H1 (cell line): ENCODE data around the gene PRMT2. TPM values are rescaled to one million over a fixed set of nuclear protein-coding genes. Genes with fewer than 3 reads are reported as not detected.

Source experiments
- CTCF ChIA-PET: fragments of 300-600 bp; sonication (Branson Sonifier 250); formaldehyde crosslinking; loops from one replicate; lab custom pipeline; 2021; ENCODE audit not compliant: partially characterized antibody; lab: Charles Lee
- POLR2A ChIA-PET: fragments of 300-600 bp; sonication (Branson Sonifier 250); formaldehyde crosslinking; loops from one replicate; lab custom pipeline; 2021; ENCODE audit warnings: inconsistent platforms; ENCODE audit not compliant: partially characterized antibody; lab: Charles Lee
- DNase-seq, 2 experiments: peaks; one replicate each; pipeline versions ENCODE4 v3.0.0 to v3.0.0-alpha.2; 2010 to 2022; ENCODE audit warnings: low spot score in 2 of 2, low read depth in 1 of 2, mixed read lengths in 1 of 2
- FAIRE-seq: peaks from 2 replicates; lab custom pipeline; 2011; peaks lifted over from hg19 to GRCh38; lab: Jason Lieb, UNC
- H2AFZ ChIP-seq: 2 replicates; pipeline ENCODE4 v1.8.1; 2012; ENCODE audit warnings: low read length, inconsistent platforms
- H2AK5ac ChIP-seq: 2 replicates; pipeline ENCODE4 v1.6.1; 2013; ENCODE audit warnings: low read depth, low read length
- H2BK120ac ChIP-seq: replicated peaks from 2 replicates; pipeline ENCODE3; 2013; ENCODE audit warnings: low read depth, low read length, inconsistent platforms
- H2BK12ac ChIP-seq: 2 replicates; pipeline ENCODE4 v1.6.1; 2013; ENCODE audit warnings: low read depth, low read length
- H2BK15ac ChIP-seq: 2 replicates; pipeline ENCODE4 v1.6.1; 2013; ENCODE audit warnings: low read length
- H2BK20ac ChIP-seq: 2 replicates; pipeline ENCODE4 v1.6.1; 2013; ENCODE audit warnings: low read length
- H2BK5ac ChIP-seq: 2 replicates; pipeline ENCODE4 v1.6.1; 2013; ENCODE audit warnings: low read depth, low read length
- H3K14ac ChIP-seq: 2 replicates; pipeline ENCODE4 v1.6.1; 2013; ENCODE audit warnings: inconsistent platforms; ENCODE audit not compliant: insufficient read length
- H3K18ac ChIP-seq: 2 replicates; pipeline ENCODE4 v1.6.1; 2013; ENCODE audit warnings: low read length; ENCODE audit errors: extremely low read depth
- H3K23ac ChIP-seq: 2 replicates; pipeline ENCODE4 v1.6.1; 2013; ENCODE audit warnings: inconsistent platforms; ENCODE audit not compliant: insufficient read length
- H3K23me2 ChIP-seq: 2 replicates; pipeline ENCODE4 v1.6.1; 2013; ENCODE audit warnings: low read depth, low read length
- H3K27ac ChIP-seq: 2 replicates; pipeline ENCODE4 v1.6.1; 2011; ENCODE audit warnings: low read depth, low read length, inconsistent platforms
- H3K27me3 ChIP-seq, 4 experiments: replicated peaks in 1 of 4; 1 replicate in 1 of 4; 2 replicates in 3 of 4; pipeline versions ENCODE4 v1.6.1 to v1.8.1; 2011 to 2013; ENCODE audit warnings: low read length in 3 of 4, mild to moderate bottlenecking in 3 of 4, inconsistent platforms in 2 of 4, mixed read lengths in 2 of 4, moderate library complexity in 1 of 4; ENCODE audit not compliant: control insufficient read depth in 3 of 4, insufficient read depth in 3 of 4; ENCODE audit errors: extremely low read depth in 1 of 4
- H3K36me3 ChIP-seq, 4 experiments: 2 replicates each; pipeline versions ENCODE4 v1.6.1 to v1.8.1; 2011 to 2013; ENCODE audit warnings: mild to moderate bottlenecking in 4 of 4, low read length in 3 of 4, moderate library complexity in 2 of 4, control low read depth in 1 of 4, inconsistent platforms in 1 of 4; ENCODE audit not compliant: insufficient read depth in 4 of 4, control insufficient read depth in 2 of 4
- H3K4ac ChIP-seq: replicated peaks from 2 replicates; pipeline ENCODE3; 2013; ENCODE audit warnings: low read length, low read depth, mixed read lengths, inconsistent platforms; ENCODE audit not compliant: insufficient read length
- H3K4me1 ChIP-seq, 4 experiments: replicated peaks in 1 of 4; 1 replicate in 1 of 4; 2 replicates in 3 of 4; pipeline versions ENCODE4 v1.6.1 to v1.8.1; 2011 to 2013; ENCODE audit warnings: low read length in 3 of 4, inconsistent platforms in 2 of 4, mixed read lengths in 1 of 4; ENCODE audit not compliant: insufficient read depth in 4 of 4, control insufficient read depth in 3 of 4
- H3K4me2 ChIP-seq, 2 experiments: 2 replicates each; pipeline versions ENCODE4 v1.6.1 to v1.8.1; 2011 to 2013; ENCODE audit warnings: low read depth in 2 of 2, low read length in 2 of 2, control low read depth in 1 of 2, inconsistent platforms in 1 of 2, mild to moderate bottlenecking in 1 of 2; ENCODE audit not compliant: insufficient read depth in 1 of 2
- H3K4me3 ChIP-seq, 4 experiments: fragments of 200-600, 300-600 bp in 1 of 4; sonication (generic), shearing (Covaris generic), sonication (Bioruptor Twin) in 1 of 4; 2 replicates each; pipeline versions ENCODE4 v1.5.1 to v1.8.1; 2011 to 2016; ENCODE audit warnings: low read length in 4 of 4, low read depth in 3 of 4, control low read depth in 2 of 4, inconsistent platforms in 2 of 4, mild to moderate bottlenecking in 2 of 4, mixed read lengths in 1 of 4, moderate library complexity in 1 of 4; ENCODE audit not compliant: insufficient read depth in 2 of 4; ENCODE audit errors: extremely low read depth in 1 of 4
- H3K56ac ChIP-seq: replicated peaks from 2 replicates; pipeline ENCODE3; 2013; ENCODE audit warnings: low read depth, mild to moderate bottlenecking, mixed read lengths, low read length, inconsistent platforms; ENCODE audit not compliant: insufficient read length
- H3K79me1 ChIP-seq: 2 replicates; pipeline ENCODE4 v1.6.1; 2013; ENCODE audit warnings: low read depth, low read length, control low read depth
- H3K79me2 ChIP-seq, 2 experiments: 2 replicates each; pipeline versions ENCODE4 v1.6.1 to v1.8.1; 2012 to 2013; ENCODE audit warnings: low read length in 2 of 2, mild to moderate bottlenecking in 2 of 2, inconsistent platforms in 1 of 2; ENCODE audit not compliant: insufficient read depth in 2 of 2, control insufficient read depth in 1 of 2
- H3K9ac ChIP-seq, 4 experiments: replicated peaks in 1 of 4; 1 replicate in 1 of 4; 2 replicates in 3 of 4; pipeline versions ENCODE4 v1.6.1 to v1.8.1; 2011 to 2013; ENCODE audit warnings: low read depth in 3 of 4, low read length in 3 of 4, control low read depth in 2 of 4, mild to moderate bottlenecking in 2 of 4, moderate library complexity in 2 of 4, inconsistent platforms in 1 of 4; ENCODE audit errors: extremely low read depth in 1 of 4
- H3K9me3 ChIP-seq, 2 experiments: 2 replicates each; pipeline versions ENCODE4 v1.6.1 to v1.8.1; 2012 to 2013; ENCODE audit warnings: mild to moderate bottlenecking in 2 of 2, moderate library complexity in 2 of 2, control low read depth in 1 of 2, inconsistent platforms in 1 of 2, low read depth in 1 of 2, low read length in 1 of 2, mixed read lengths in 1 of 2; ENCODE audit not compliant: insufficient read depth in 2 of 2
- H4K20me1 ChIP-seq, 2 experiments: replicated peaks in 1 of 2; 2 replicates each; pipeline versions ENCODE3 to v1.8.1; 2011 to 2013; ENCODE audit warnings: inconsistent platforms in 2 of 2, low read length in 2 of 2, mild to moderate bottlenecking in 1 of 2; ENCODE audit not compliant: insufficient read depth in 2 of 2, control insufficient read depth in 1 of 2
- H4K5ac ChIP-seq: 2 replicates; pipeline ENCODE4 v1.6.1; 2013; ENCODE audit warnings: low read length, low read depth, mixed read lengths, inconsistent platforms; ENCODE audit not compliant: insufficient read length
- H4K8ac ChIP-seq: 2 replicates; pipeline ENCODE4 v1.8.0; 2013; ENCODE audit warnings: mild to moderate bottlenecking, moderate library complexity, low read length, inconsistent platforms; ENCODE audit not compliant: insufficient read depth; ENCODE audit errors: extremely low read depth
- H4K91ac ChIP-seq: replicated peaks from 2 replicates; pipeline ENCODE3; 2013; ENCODE audit warnings: low read length, mixed read lengths, inconsistent platforms; ENCODE audit not compliant: insufficient read length
- BACH1 ChIP-seq: IDR thresholded peaks from 2 replicates; pipeline ENCODE4 v1.6.1; 2012; ENCODE audit warnings: low read length, improper control_type of control experiment
- FOSL1 ChIP-seq: IDR thresholded peaks from 2 replicates; pipeline ENCODE4 v1.6.1; 2011; ENCODE audit warnings: mild to moderate bottlenecking, low read depth, low read length, moderate library complexity; ENCODE audit not compliant: insufficient read depth
- RNF2 ChIP-seq: fragments of 200-900, 300-1000 bp; sonication (generic); IDR thresholded peaks from 2 replicates; pipeline ENCODE4 v1.7.1; 2016; ENCODE audit warnings: borderline replicate concordance, low read depth, mild to moderate bottlenecking, antibody characterized with exemption, low read length; ENCODE audit not compliant: poor library complexity, severe bottlenecking; ENCODE audit errors: missing control alignments
- SIRT6 ChIP-seq: IDR thresholded peaks from one replicate; pipeline ENCODE4 v1.7.1; 2012; ENCODE audit warnings: low read length, inconsistent platforms
- WGBS, 2 experiments: shearing (Covaris generic) in 1 of 2; methylation state at CpG; one replicate each; pipeline versions ENCODE4 v1.1.6 to v1.1.7; 2013 to 2015; ENCODE audit warnings: low lambda C conversion rate in 2 of 2, mixed read lengths in 2 of 2, inconsistent platforms in 1 of 2, low coverage in 1 of 2, missing lambda C conversion rate in 1 of 2; ENCODE audit not compliant: insufficient replicate concordance in 2 of 2, insufficient coverage in 1 of 2, insufficient read length in 1 of 2; ENCODE audit errors: extremely low coverage in 1 of 2, missing lambda C conversion rate in 1 of 2; 5-methylcytosine and 5-hydroxymethylcytosine counted together
- polyA plus RNA-seq, 7 experiments: library from polyadenylated mRNA; depleted of rRNA in 3 of 7; stranded (reverse) in 5 of 7; unstranded in 2 of 7; fragments of >200 nt in 5 of 7; fragments of 200-250 nt in 2 of 7; gene quantifications; 1 replicate in 5 of 7; 2 replicates in 1 of 7; 4 replicates in 1 of 7; pipeline versions ENCODE4 v1.2.1 to v1.2.3, GENCODE V29; 2011 to 2013; ENCODE audit warnings: missing spikeins in 2 of 7, mixed read lengths in 2 of 7
- total RNA-seq: library from RNA; stranded (reverse); fragmentation: NEBNext Ultra II Directional; extraction: Animal tissue kit (Norgen Biotek cat#: 25700); gene quantifications from 2 replicates; pipeline ENCODE4 v1.2.1, GENCODE V29; 2021
- TF ChIP-seq, protein P1 (sequence below): IDR thresholded peaks from 2 replicates; pipeline ENCODE4 v1.6.1; 2012; ENCODE audit warnings: low read length, inconsistent platforms

Gene PRMT2
- total and polyA plus RNA-seq, 2 of the 8 experiments (the other 6 are each of a cell fraction or from before 2014, with no cell fraction given) = 45.8 to 59.2 TPM

DNA sequence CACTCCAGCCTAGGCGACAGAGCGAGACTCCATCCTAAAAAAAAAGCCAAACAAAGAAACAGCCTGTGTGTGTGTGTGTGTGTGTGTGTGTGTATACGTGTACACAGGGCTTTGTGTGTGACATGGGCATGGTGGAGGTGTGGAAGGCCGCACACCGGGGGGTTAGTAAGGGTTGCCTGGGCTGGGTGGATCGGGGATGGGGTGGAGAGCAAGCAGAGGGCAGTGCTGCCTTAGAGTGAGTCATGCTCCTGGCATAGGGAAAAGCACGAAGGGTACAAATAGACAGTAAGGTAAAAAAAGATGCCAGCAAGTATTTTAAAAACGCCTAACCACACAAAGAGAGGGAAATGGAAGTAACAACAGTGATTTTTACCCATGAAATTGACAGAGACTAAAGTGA lies 6.2 kb downstream of the PRMT2 start:
- Histone ChIP-seq H4K91ac (no peak overlapping the region), H2AFZ (no peak overlapping the region), H2BK120ac (no peak overlapping the region), H3K14ac (no peak overlapping the region), H3K79me2 (peaks cover 5 to 13% of the 10 kb centered on the region in 2 experiments; a peak in 2 of 4 replicates), H2BK12ac (no peak overlapping the region), H3K9ac (no peak overlapping the region), H2BK5ac (no peak overlapping the region), H3K4me2 (no peak overlapping the region), H2AK5ac (no peak overlapping the region), H2BK15ac (no peak overlapping the region), H3K4me1 (no peaks in the 10 kb centered on the region), H4K5ac (no peak overlapping the region), H4K20me1 (peaks cover 0 to 4% of the 10 kb centered on the region in 2 experiments), H3K23ac (no peak overlapping the region), H3K56ac (no peak overlapping the region), H3K4ac (no peak overlapping the region), H3K27me3 (no peaks in the 10 kb centered on the region), H3K18ac (no peak overlapping the region), H3K79me1 (no peaks in the 10 kb centered on the region; the same call in none of the 2 replicates), H3K36me3 (peaks cover 0 to 42% (median 11%) of the 10 kb centered on the region in 4 experiments; a peak in 6 of 8 replicates), H4K8ac (no peak overlapping the region), H2BK20ac (no peak overlapping the region), H3K9me3 (no peaks in the 10 kb centered on the region), H3K4me3 (no peak overlapping the region), H3K23me2 (no peaks in the 10 kb centered on the region), H3K27ac (no peak overlapping the region)
- DNase-seq (no peak), FAIRE-seq (no peak)
- 80% methylated on average over 8 of the region's 8 CpGs; no CpG with 5 or more reads in 1 of the 2 experiments for WGBS, 2 experiments
- ChIA-PET CTCF (interaction anchor here (0.9 to 1.1 kb wide), 2 partner anchors 12 to 21 kb away, joined by 3 read pairs; no protein-coding TSS in a partner anchor), POLR2A (no interaction called here)
- no peak for TF ChIP-seq RNF2
- TF ChIP-seq, protein P1, sequence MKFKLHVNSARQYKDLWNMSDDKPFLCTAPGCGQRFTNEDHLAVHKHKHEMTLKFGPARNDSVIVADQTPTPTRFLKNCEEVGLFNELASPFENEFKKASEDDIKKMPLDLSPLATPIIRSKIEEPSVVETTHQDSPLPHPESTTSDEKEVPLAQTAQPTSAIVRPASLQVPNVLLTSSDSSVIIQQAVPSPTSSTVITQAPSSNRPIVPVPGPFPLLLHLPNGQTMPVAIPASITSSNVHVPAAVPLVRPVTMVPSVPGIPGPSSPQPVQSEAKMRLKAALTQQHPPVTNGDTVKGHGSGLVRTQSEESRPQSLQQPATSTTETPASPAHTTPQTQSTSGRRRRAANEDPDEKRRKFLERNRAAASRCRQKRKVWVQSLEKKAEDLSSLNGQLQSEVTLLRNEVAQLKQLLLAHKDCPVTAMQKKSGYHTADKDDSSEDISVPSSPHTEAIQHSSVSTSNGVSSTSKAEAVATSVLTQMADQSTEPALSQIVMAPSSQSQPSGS = no peak
- TF ChIP-seq FOSL1 = no peak
- TF ChIP-seq SIRT6 = no peak
- no peak for TF ChIP-seq BACH1
